ENCODE data around the gene HUNK. TPM values are rescaled to one million over a fixed set of nuclear protein-coding genes. Genes with fewer than 3 reads are reported as not detected.
A peak's percentile ranks its signal among the peaks of the same experiment; 100 is the strongest.
"Not testable (repeated sequence)": the region's sequence is repeated elsewhere in the genome, so short reads cannot be mapped to it uniquely, and the experiment has no call there.

HUNK gene
- total RNA-seq, 1 donor from 2014 or later = 12.2 TPM

DNA sequence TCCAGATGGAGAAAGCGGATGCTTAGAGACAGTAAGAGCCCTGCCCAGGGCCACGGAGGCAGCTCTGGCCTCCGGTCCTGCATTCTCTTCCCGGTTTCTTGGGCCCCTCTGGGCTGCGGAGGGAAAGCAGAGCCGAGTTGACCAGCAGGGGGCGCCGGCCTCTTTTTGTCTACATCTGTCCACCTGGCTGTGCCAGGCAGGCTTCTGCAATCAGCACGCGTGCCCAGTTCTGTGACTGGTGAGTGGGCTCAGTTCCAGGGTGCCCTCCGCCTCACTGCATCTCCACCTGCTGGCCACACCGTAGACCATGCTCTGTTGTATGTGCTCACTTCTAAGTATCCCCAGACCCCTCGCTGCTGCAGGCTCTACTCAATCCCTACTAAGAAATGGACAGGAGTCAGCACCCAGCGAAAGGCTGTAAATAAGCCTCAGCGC, 6.7 kb upstream of the HUNK start:
- no peak overlapping the region for H3K27ac Mint-ChIP-seq (ENCODE audit: unreplicated experiment)
- no peak overlapping the region for H3K4me3 Mint-ChIP-seq (ENCODE audit: unreplicated experiment)

DNA sequence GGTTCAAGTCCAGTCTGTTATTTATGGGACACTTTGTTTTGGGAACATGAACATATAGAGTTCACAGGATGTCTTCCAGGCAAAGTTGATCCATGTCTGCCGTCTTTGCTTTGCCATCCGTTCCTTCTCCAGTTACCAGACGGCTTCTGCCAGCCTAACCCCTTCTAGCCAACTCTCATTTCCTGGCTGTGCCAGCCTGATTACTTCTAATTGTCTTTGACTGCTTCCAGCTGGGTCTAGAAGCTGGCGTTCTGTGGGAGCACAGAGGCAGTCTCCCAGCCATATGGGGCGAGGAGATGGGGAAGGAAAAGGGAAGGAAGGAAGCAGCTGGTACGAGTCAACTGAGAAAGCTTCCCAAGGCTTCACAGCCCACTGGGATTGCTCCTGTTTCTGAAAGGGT, 3.1 kb upstream of the HUNK start:
- H3K27me3 Mint-ChIP-seq (ENCODE audit: unreplicated experiment) = peaks cover 14% of the 10 kb centered on the region
- no peak for DNase-seq
- no peak overlapping the region for H3K4me3 Mint-ChIP-seq (ENCODE audit: unreplicated experiment)
- TF ChIP-seq, protein P1, sequence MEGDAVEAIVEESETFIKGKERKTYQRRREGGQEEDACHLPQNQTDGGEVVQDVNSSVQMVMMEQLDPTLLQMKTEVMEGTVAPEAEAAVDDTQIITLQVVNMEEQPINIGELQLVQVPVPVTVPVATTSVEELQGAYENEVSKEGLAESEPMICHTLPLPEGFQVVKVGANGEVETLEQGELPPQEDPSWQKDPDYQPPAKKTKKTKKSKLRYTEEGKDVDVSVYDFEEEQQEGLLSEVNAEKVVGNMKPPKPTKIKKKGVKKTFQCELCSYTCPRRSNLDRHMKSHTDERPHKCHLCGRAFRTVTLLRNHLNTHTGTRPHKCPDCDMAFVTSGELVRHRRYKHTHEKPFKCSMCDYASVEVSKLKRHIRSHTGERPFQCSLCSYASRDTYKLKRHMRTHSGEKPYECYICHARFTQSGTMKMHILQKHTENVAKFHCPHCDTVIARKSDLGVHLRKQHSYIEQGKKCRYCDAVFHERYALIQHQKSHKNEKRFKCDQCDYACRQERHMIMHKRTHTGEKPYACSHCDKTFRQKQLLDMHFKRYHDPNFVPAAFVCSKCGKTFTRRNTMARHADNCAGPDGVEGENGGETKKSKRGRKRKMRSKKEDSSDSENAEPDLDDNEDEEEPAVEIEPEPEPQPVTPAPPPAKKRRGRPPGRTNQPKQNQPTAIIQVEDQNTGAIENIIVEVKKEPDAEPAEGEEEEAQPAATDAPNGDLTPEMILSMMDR (IDR thresholded peaks at IDR 0.05; ENCODE audit: partially characterized antibody, unreplicated experiment) = no peak
- no peaks in the 10 kb centered on the region for H3K36me3 Mint-ChIP-seq (ENCODE audit: unreplicated experiment)
- H3K4me1 Mint-ChIP-seq (ENCODE audit: low read depth, unreplicated experiment) = peaks cover 5% of the 10 kb centered on the region
- no peak overlapping the region for H3K27ac Mint-ChIP-seq (ENCODE audit: unreplicated experiment)
- H3K9me3 Mint-ChIP-seq (ENCODE audit: unreplicated experiment) = peaks cover 10% of the 10 kb centered on the region

More for the DNA sequence above, 6.7 kb upstream of the HUNK start:
- TF ChIP-seq, protein P1 (IDR thresholded peaks at IDR 0.05; ENCODE audit: partially characterized antibody, unreplicated experiment) = peak; percentile 99
- peaks cover 4% of the 10 kb centered on the region for H3K9me3 Mint-ChIP-seq (ENCODE audit: unreplicated experiment)
- DNase-seq = peak; percentile 90
- no peaks in the 10 kb centered on the region for H3K4me1 Mint-ChIP-seq (ENCODE audit: low read depth, unreplicated experiment)
- peaks cover 3% of the 10 kb centered on the region for H3K27me3 Mint-ChIP-seq (ENCODE audit: unreplicated experiment)
- no peaks in the 10 kb centered on the region for H3K36me3 Mint-ChIP-seq (ENCODE audit: unreplicated experiment)

DNA sequence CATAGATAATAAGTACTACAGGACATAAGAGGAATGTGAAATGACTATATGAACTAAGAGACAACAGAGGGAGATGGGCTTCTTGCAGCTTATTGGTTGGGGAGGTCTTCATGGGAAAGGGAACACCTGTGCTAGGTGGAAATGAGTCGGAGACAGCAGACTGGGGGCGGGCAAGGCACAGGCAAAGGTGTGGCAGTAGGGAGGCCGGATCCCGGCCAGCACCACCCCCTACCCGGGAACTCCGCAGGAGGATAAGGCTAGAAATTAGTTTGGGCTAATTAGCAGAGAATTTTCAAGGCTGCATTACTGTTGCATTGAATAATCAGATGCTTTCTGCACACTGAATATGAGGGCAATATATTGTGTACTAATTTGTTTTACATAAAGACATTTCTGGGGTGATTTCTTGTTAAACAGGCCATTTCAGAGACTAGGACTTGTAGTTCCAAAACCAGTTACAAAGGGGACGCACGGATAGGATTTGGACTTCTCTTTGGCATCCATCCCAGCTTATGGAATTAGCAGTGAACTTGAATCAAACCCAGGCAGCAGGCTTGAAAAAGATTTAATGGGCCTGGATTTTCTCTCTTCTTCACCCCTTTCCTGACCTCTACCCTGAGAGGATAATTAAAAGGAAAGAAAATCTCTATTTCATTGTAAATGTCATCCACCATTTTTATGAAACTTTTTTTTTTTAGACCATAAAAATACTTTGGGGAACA, 2.2 kb upstream of the HUNK start:
- H3K4me1 Mint-ChIP-seq (ENCODE audit: low read depth, unreplicated experiment) = peaks cover 5% of the 10 kb centered on the region
- H3K36me3 Mint-ChIP-seq (ENCODE audit: unreplicated experiment) = no peaks in the 10 kb centered on the region
- no peak overlapping the region for H3K27ac Mint-ChIP-seq (ENCODE audit: unreplicated experiment)
- peaks cover 18% of the 10 kb centered on the region for H3K27me3 Mint-ChIP-seq (ENCODE audit: unreplicated experiment)
- H3K4me3 Mint-ChIP-seq (ENCODE audit: unreplicated experiment) = no peak overlapping the region
- peaks cover 10% of the 10 kb centered on the region for H3K9me3 Mint-ChIP-seq (ENCODE audit: unreplicated experiment)
- TF ChIP-seq, protein P1 (IDR thresholded peaks at IDR 0.05; ENCODE audit: partially characterized antibody, unreplicated experiment) = no peak
- no peak for DNase-seq

DNA sequence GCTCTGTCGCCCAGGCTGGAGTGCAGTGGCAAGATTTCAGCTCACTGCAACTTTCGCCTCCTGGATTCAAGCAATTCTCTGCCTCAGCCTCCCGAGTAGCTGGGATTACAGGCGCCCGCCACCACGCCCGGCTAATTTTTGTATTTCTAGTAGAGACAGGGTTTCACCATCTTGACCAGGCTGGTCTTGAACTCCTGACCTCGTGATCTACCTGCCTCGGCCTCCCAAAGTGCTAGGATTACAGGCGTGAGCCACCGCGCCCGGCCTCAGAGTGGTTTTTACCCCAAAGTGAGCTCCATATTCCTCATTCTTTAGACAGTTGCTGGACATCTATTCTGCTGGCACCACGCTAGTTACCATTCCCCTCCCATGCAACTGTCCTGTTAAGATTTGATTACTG, 1.4 kb upstream of the HUNK start:
- H3K27me3 Mint-ChIP-seq (ENCODE audit: unreplicated experiment) = peaks cover 18% of the 10 kb centered on the region
- DNase-seq; H3K36me3 Mint-ChIP-seq (ENCODE audit: unreplicated experiment); H3K4me1 Mint-ChIP-seq (ENCODE audit: low read depth, unreplicated experiment): not testable (repeated sequence)
- H3K4me3 Mint-ChIP-seq (ENCODE audit: unreplicated experiment) = peak overlapping the region; percentile 94
- peaks cover 10% of the 10 kb centered on the region for H3K9me3 Mint-ChIP-seq (ENCODE audit: unreplicated experiment)
- H3K27ac Mint-ChIP-seq (ENCODE audit: unreplicated experiment) = peak overlapping the region; percentile 94

DNA sequence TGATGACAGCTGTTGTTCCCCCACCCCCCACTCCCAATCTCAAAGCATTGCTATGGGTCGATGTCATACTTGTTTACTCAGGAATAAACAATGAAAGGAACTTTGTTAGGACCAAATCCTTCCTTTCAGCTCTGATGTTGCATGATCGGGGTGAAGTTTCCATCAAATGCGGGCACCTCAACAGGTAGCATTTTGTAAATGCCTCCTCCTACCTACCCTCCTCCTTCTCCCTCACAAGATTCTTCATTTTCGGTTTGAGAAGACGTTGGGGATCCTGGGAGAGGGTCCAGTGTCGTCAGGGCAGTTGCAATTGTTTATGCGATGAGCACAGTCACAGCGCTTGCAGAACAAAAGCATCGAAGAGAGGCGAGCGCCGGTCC, 758 bp upstream of the HUNK start:
- Mint-ChIP-seq H3K27me3 (ENCODE audit: unreplicated experiment) (peaks cover 18% of the 10 kb centered on the region), H3K4me3 (ENCODE audit: unreplicated experiment) (peak overlapping the region; percentile 94), H3K4me1 (ENCODE audit: low read depth, unreplicated experiment) (peaks cover 5% of the 10 kb centered on the region), H3K27ac (ENCODE audit: unreplicated experiment) (peak overlapping the region; percentile 94), H3K9me3 (ENCODE audit: unreplicated experiment) (peaks cover 10% of the 10 kb centered on the region), H3K36me3 (ENCODE audit: unreplicated experiment) (no peaks in the 10 kb centered on the region)
- TF ChIP-seq, protein P1 (IDR thresholded peaks at IDR 0.05; ENCODE audit: partially characterized antibody, unreplicated experiment) = no peak
- no peak for DNase-seq
